Gastroesophageal sphincter (tissue), 3 donors: ENCODE measurements around the gene FNDC7.
"Not testable (repeated sequence)": the region's sequence is repeated elsewhere in the genome, so short reads cannot be mapped to it uniquely, and the experiment has no call there.

Experiments
- CTCF ChIP-seq, 4 experiments: fragments of 200-600 bp in 2 of 4; fragments of 450-650 bp in 2 of 4; sonication (generic) in 1 of 4; IDR thresholded peaks; one replicate each; pipeline ENCODE4 v1.5.1; 2017 to 2019; ENCODE audit warnings: antibody characterized with exemption in 4 of 4, mild to moderate bottlenecking in 2 of 4, moderate library complexity in 2 of 4
- POLR2AphosphoS5 ChIP-seq: sonication (generic); formaldehyde crosslinking; IDR thresholded peaks from one replicate; pipeline ENCODE4 v1.6.1; 2017; ENCODE audit warnings: antibody characterized with exemption

GRCh38 chr1:108667422-108667821 lies 45.3 kb upstream of the FNDC7 start:
- TF ChIP-seq CTCF (IDR thresholded peaks at IDR 0.05); POLR2AphosphoS5: not testable (repeated sequence)
